Activated CD8-positive, alpha-beta memory T cell treated with anti-CD3 and anti-CD28 coated beads, Interleukin-2, amount 10 ng/mL, durations not matched to agents 7 days and 5 days (primary cell): ENCODE results near the gene PRELID2. TPM values are rescaled to one million over a fixed set of nuclear protein-coding genes. Genes with fewer than 3 reads are reported as not detected.
"Not testable (repeated sequence)": the region's sequence is repeated elsewhere in the genome, so short reads cannot be mapped to it uniquely, and the experiment has no call there.

Experiments
- ATAC-seq: fragments of 150-1000 bp; cut with Tn5 transposase; one replicate; pipeline ENCODE4 v1.10.0; 2021; ENCODE audit warnings: moderate library complexity
- CTCF ChIA-PET: fragments of 350-600 bp; sonication (Branson Sonifier 250); formaldehyde crosslinking; loops from one replicate; lab custom pipeline; 2021; ENCODE audit warnings: antibody characterized with exemption; lab: Charles Lee
- DNase-seq: peaks from one replicate; pipeline ENCODE4 v3.0.0-alpha.2; 2020
- H3K27ac Mint-ChIP-seq: one replicate; pipeline ENCODE4 v1.8.0; 2021; ENCODE audit warnings: mild to moderate bottlenecking, mixed read lengths
- H3K27me3 Mint-ChIP-seq: one replicate; pipeline ENCODE4 v1.8.0; 2021; ENCODE audit warnings: mixed read lengths
- H3K36me3 Mint-ChIP-seq: one replicate; pipeline ENCODE4 v1.8.0; 2021; ENCODE audit warnings: mild to moderate bottlenecking, mixed read lengths
- H3K4me1 Mint-ChIP-seq: one replicate; pipeline ENCODE4 v1.8.0; 2021; ENCODE audit warnings: mixed read lengths
- H3K4me3 Mint-ChIP-seq: one replicate; pipeline ENCODE4 v1.8.0; 2021; ENCODE audit warnings: mild to moderate bottlenecking, moderate library complexity, mixed read lengths
- H3K9me3 Mint-ChIP-seq: one replicate; pipeline ENCODE4 v1.8.0; 2022; ENCODE audit warnings: low read depth, mixed read lengths
- total RNA-seq, 2 experiments: library from RNA; stranded (reverse); gene quantifications; one replicate each; pipeline ENCODE4 v1.2.3, GENCODE V29; 2021

PRELID2 gene
- total RNA-seq, 2 experiments from 2014 or later = 2.2 to 2.3 TPM

DNA sequence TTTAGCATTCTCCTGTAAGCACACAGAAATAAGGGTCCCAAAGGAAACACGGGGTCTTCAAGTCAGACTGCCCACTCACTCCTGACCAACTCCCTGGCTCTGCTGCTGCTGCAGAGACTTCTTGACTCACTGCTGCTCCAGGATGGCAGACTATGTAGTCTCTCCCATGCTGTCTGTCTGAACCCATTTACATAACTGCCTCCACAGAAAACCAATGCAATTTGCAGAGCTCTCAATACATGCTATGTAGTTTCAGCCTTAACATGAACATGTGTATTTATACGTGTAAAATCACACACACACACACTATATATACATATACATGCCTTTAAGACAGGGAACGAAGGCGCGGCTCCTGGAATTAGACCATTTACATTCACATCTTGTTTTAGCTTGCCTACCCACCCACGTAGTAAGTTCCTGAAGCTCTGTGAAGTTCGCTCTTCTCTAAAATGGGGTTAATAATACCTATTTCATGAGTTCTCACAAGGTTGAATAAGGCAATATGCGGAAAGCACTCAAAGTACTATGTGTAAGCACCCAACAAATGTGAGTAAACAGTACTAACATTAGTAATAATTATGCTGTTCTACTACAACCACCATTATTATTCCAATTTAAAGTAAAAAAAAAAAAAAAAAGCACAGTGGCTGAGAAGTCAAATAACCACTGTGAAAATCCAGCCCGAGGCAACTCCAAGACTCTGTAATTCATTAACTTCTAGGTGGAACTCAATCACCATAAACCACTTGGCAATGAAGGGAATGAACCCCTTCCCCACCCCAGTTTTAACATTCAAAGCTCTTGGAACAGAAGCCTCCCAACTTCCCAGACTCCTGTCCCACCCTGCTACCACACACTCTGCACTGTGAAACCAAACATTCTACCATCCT lies 31.8 kb downstream of the PRELID2 start:
- Mint-ChIP-seq H3K4me1 (no peaks in the 10 kb centered on the region), H3K27ac (no peak overlapping the region), H3K27me3 (no peaks in the 10 kb centered on the region), H3K4me3 (no peak overlapping the region), H3K9me3 (no peaks in the 10 kb centered on the region), H3K36me3 (no peaks in the 10 kb centered on the region)
- CTCF ChIA-PET = no interaction called here
- ATAC-seq = no peak
- DNase-seq = no peak

DNA sequence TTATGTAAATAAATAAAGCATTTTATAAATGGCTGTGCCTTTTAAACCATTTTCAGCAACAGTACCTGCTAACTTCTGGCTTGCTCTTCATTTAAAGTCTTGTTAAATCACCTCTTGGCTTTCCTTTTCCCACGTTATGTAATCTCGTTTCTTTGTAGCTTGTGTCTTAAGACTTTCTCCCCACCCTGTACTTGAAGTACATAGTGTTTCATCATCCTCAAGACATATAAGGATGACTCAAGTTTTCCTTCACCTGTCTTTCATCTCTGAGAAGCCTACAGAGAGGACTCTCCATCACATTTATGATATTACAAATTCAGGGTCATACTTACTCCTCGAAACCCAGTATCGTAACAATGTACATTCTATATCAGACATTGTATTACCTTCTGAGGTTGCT lies 33.9 kb downstream of the PRELID2 start:
- Mint-ChIP-seq H3K27ac (no peak overlapping the region), H3K9me3 (no peaks in the 10 kb centered on the region), H3K27me3 (no peaks in the 10 kb centered on the region), H3K4me1 (no peaks in the 10 kb centered on the region), H3K4me3 (no peak overlapping the region), H3K36me3 (no peaks in the 10 kb centered on the region)
- CTCF ChIA-PET = no interaction called here
- no peak for ATAC-seq
- no peak for DNase-seq

GRCh38 chr5:145800181-145800580 lies 35.0 kb downstream of the PRELID2 start:
- H3K4me3 Mint-ChIP-seq = no peak overlapping the region
- no peaks in the 10 kb centered on the region for H3K27me3 Mint-ChIP-seq
- no peaks in the 10 kb centered on the region for H3K36me3 Mint-ChIP-seq
- H3K4me1 Mint-ChIP-seq = no peaks in the 10 kb centered on the region
- H3K27ac Mint-ChIP-seq = no peak overlapping the region
- CTCF ChIA-PET = no interaction called here
- no peak for DNase-seq
- no peak for ATAC-seq
- no peaks in the 10 kb centered on the region for H3K9me3 Mint-ChIP-seq

GRCh38 chr5:145798503-145798902 lies 36.6 kb downstream of the PRELID2 start:
- H3K27me3 Mint-ChIP-seq, H3K4me1 Mint-ChIP-seq, DNase-seq, ATAC-seq, H3K36me3 Mint-ChIP-seq, H3K9me3 Mint-ChIP-seq, CTCF ChIA-PET, H3K4me3 Mint-ChIP-seq, H3K27ac Mint-ChIP-seq: not testable (repeated sequence)

GRCh38 chr5:145797336-145797735 lies 37.8 kb downstream of the PRELID2 start:
- no peak overlapping the region for H3K4me3 Mint-ChIP-seq
- no peaks in the 10 kb centered on the region for H3K4me1 Mint-ChIP-seq
- no peaks in the 10 kb centered on the region for H3K27me3 Mint-ChIP-seq
- DNase-seq (no peak), ATAC-seq (no peak)
- no peak overlapping the region for H3K27ac Mint-ChIP-seq
- H3K36me3 Mint-ChIP-seq = no peaks in the 10 kb centered on the region
- CTCF ChIA-PET = no interaction called here
- no peaks in the 10 kb centered on the region for H3K9me3 Mint-ChIP-seq

DNA sequence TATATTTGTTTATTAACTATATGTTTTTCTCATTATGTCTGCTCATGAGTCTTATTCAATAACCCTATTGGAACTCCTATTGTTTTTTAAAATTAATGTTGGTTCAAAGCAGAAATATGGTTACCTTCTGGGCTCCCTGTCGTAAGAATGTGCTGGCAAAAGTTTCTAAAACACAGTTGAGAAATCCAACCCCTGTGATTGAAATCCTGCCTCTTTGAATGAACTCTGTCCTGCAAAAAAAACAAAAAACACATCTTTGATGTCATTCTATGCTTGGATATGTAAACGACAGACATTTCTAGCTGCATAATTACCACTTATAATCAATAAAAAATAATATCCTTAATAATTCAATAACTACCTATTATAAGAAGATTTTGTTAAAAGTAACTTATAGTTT lies 38.8 kb downstream of the PRELID2 start:
- no peak for ATAC-seq
- H3K36me3 Mint-ChIP-seq = no peaks in the 10 kb centered on the region
- H3K27me3 Mint-ChIP-seq = no peaks in the 10 kb centered on the region
- no peak for DNase-seq
- CTCF ChIA-PET = no interaction called here
- H3K9me3 Mint-ChIP-seq = no peaks in the 10 kb centered on the region
- no peaks in the 10 kb centered on the region for H3K4me1 Mint-ChIP-seq
- H3K27ac Mint-ChIP-seq = no peak overlapping the region
- H3K4me3 Mint-ChIP-seq = no peak overlapping the region

DNA sequence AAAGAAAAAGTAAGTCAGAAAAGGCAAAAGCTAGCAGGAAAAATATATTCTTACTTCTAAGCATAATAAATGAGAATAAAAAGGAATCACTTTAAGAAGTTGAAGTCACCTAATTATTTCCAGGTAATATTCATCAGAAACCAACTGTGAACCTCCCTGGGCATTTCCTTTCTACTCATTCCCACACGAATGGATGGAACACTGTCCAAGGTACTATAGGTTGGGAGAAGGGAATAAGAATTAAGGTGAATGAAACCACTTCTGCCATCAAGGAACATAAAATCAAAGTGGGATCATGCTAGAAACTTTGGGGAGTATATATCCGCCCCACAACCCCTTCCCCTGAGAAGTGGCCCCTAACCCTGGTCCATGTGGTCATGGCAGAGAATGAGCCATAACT lies 41.6 kb downstream of the PRELID2 start:
- CTCF ChIA-PET = no interaction called here
- no peaks in the 10 kb centered on the region for H3K4me1 Mint-ChIP-seq
- H3K36me3 Mint-ChIP-seq = no peaks in the 10 kb centered on the region
- H3K27me3 Mint-ChIP-seq = no peaks in the 10 kb centered on the region
- H3K27ac Mint-ChIP-seq = no peak overlapping the region
- H3K9me3 Mint-ChIP-seq = no peaks in the 10 kb centered on the region
- ATAC-seq (no peak), DNase-seq (no peak)
- no peak overlapping the region for H3K4me3 Mint-ChIP-seq

GRCh38 chr5:145792840-145793239 lies 42.3 kb downstream of the PRELID2 start:
- Mint-ChIP-seq H3K4me1 (no peaks in the 10 kb centered on the region), H3K27me3 (no peaks in the 10 kb centered on the region), H3K36me3 (no peaks in the 10 kb centered on the region), H3K4me3 (no peak overlapping the region), H3K9me3 (no peaks in the 10 kb centered on the region), H3K27ac (no peak overlapping the region)
- CTCF ChIA-PET = no interaction called here
- no peak for ATAC-seq
- DNase-seq = no peak

DNA sequence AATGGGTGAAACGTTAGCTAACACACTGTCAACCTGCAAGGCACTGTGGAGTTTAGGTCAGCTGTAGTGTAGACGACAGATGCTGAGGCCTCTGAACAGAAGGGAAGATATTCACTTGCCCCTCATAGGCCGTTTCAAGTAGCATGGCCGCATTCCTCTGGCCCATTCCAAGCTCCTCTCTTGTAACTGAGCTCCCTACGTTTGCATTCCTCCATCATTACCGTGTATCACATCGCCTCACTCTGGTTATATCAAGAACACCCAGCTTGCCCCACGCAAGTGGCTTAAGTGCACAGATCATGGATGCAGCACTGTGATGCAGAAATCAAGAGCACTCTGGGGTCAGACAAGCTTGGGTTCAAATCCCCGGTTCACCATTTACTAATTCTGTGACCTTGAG lies 43.3 kb downstream of the PRELID2 start:
- CTCF ChIA-PET = no interaction called here
- H3K27ac Mint-ChIP-seq = no peak overlapping the region
- ATAC-seq = no peak

DNA sequence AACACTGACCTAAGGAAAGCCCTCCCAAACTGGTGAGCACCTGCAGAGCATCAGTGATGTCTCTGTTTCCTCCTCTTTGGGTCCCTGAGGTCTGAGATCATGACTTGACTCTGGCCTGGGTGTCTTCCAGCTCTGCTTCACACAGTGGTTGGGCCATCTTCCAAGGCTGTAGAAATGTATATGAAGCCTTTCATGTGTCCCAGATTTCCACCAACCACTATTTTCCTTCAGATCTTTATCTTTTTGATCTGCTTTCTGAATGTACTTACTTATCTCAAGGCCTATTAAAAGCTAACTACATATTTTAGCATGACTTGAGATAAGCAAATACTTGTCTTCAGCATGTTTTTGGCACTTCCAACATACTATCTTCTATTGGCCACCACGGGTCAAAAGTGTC lies 47.1 kb downstream of the PRELID2 start:
- no peaks in the 10 kb centered on the region for H3K36me3 Mint-ChIP-seq
- DNase-seq = no peak
- ATAC-seq = no peak
- H3K4me1 Mint-ChIP-seq = no peaks in the 10 kb centered on the region
- H3K9me3 Mint-ChIP-seq = no peaks in the 10 kb centered on the region
- H3K27ac Mint-ChIP-seq = no peak overlapping the region
- H3K4me3 Mint-ChIP-seq = no peak overlapping the region
- CTCF ChIA-PET = no interaction called here
- no peaks in the 10 kb centered on the region for H3K27me3 Mint-ChIP-seq

More for the DNA sequence above, 43.3 kb downstream of the PRELID2 start:
- Mint-ChIP-seq H3K36me3 (no peaks in the 10 kb centered on the region), H3K9me3 (no peaks in the 10 kb centered on the region), H3K4me3 (no peak overlapping the region), H3K4me1 (no peaks in the 10 kb centered on the region), H3K27me3 (no peaks in the 10 kb centered on the region)
- no peak for DNase-seq

DNA sequence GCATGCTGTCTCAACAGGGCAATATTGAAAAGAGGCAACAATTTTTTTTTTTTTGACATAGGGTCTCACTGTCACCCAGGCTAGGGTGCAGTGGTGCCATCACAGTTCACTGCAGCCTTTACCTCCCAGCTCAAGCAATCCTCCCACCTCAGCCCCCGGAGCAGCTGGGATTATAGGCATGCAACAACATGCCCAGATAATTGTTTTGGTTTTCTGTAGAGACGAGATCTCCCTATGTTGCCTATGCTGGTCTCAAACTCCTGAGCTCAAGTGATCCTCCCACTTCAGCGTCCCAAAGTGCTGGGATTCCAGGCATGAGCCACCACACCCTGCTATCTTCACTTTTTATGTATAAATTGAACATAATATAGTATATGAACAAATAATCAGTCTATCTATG lies 47.6 kb downstream of the PRELID2 start:
- no peak overlapping the region for H3K4me3 Mint-ChIP-seq
- no peak overlapping the region for H3K27ac Mint-ChIP-seq
- no peaks in the 10 kb centered on the region for H3K27me3 Mint-ChIP-seq
- DNase-seq (no peak), ATAC-seq (no peak)
- H3K4me1 Mint-ChIP-seq = no peaks in the 10 kb centered on the region
- H3K36me3 Mint-ChIP-seq = no peaks in the 10 kb centered on the region
- CTCF ChIA-PET = no interaction called here
- no peaks in the 10 kb centered on the region for H3K9me3 Mint-ChIP-seq

GRCh38 chr5:145787001-145787400 lies 48.1 kb downstream of the PRELID2 start:
- H3K4me3 Mint-ChIP-seq = no peak overlapping the region
- H3K9me3 Mint-ChIP-seq = no peaks in the 10 kb centered on the region
- no peaks in the 10 kb centered on the region for H3K27me3 Mint-ChIP-seq
- no peaks in the 10 kb centered on the region for H3K36me3 Mint-ChIP-seq
- CTCF ChIA-PET = no interaction called here
- ATAC-seq (no peak), DNase-seq (no peak)
- no peaks in the 10 kb centered on the region for H3K4me1 Mint-ChIP-seq
- H3K27ac Mint-ChIP-seq = no peak overlapping the region

DNA sequence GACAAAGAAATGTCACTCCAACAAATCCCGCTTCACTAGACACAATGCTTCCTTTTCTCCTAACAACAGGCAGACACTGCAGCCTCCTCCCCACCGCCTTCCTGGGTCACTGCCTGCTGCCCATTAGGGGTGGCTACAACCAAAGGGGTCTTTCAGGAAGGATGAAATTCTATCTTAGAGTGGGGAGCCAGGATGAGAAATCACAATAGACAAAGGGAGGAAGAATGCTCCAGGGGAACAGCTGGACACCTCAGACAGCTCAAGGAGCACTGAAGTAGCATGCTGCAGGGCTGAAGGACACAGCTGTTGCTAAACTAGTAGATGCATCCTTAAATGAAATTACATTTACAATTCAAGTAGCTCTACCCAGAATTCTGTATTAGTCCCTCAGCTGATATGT lies 54.2 kb downstream of the PRELID2 start:
- Mint-ChIP-seq H3K36me3 (no peaks in the 10 kb centered on the region), H3K9me3 (no peaks in the 10 kb centered on the region), H3K4me3 (no peak overlapping the region), H3K27me3 (no peaks in the 10 kb centered on the region), H3K27ac (no peak overlapping the region), H3K4me1 (no peaks in the 10 kb centered on the region)
- CTCF ChIA-PET = no interaction called here
- ATAC-seq (no peak), DNase-seq (no peak)

- H3K27me3 Mint-ChIP-seq = no peaks in the 10 kb centered on the region
- ATAC-seq = no peak
- no peak overlapping the region for H3K4me3 Mint-ChIP-seq
- CTCF ChIA-PET = no interaction called here
- H3K36me3 Mint-ChIP-seq = no peaks in the 10 kb centered on the region
- H3K4me1 Mint-ChIP-seq = no peaks in the 10 kb centered on the region
- no peak overlapping the region for H3K27ac Mint-ChIP-seq
- H3K9me3 Mint-ChIP-seq = no peaks in the 10 kb centered on the region
- no peak for DNase-seq
Measured at GRCh38 chr5:145778144-145778900, 56.8 kb downstream of the PRELID2 start.
